Fibroblast of lung (primary cell): Measurements from ENCODE around the gene DENND4A. TPM values are rescaled to one million over a fixed set of nuclear protein-coding genes. Genes with fewer than 3 reads are reported as not detected.

Source experiments
- DNase-seq, 2 donors: peaks; one replicate each; pipeline versions ENCODE4 v3.0.0 to v3.0.0-alpha.2; 2010; ENCODE audit warnings: low read depth in 2 of 2
- H2AFZ ChIP-seq: 2 replicates; pipeline ENCODE4 v1.5.1; 2012; ENCODE audit warnings: low read length, control low read depth, inconsistent platforms
- H3K27ac ChIP-seq: 2 replicates; pipeline ENCODE4 v1.5.1; 2011; ENCODE audit warnings: low read length, control low read depth; ENCODE audit not compliant: insufficient read depth
- H3K27me3 ChIP-seq: 2 replicates; pipeline ENCODE4 v1.5.1; 2011; ENCODE audit warnings: mild to moderate bottlenecking, low read length; ENCODE audit not compliant: control insufficient read depth, insufficient read depth
- H3K36me3 ChIP-seq: 2 replicates; pipeline ENCODE4 v1.5.1; 2011; ENCODE audit warnings: low read length; ENCODE audit not compliant: control insufficient read depth, insufficient read depth
- H3K4me1 ChIP-seq: 2 replicates; pipeline ENCODE4 v1.5.1; 2011; ENCODE audit warnings: low read length; ENCODE audit not compliant: control insufficient read depth, insufficient read depth; ENCODE audit errors: extremely low read depth
- H3K4me2 ChIP-seq: 2 replicates; pipeline ENCODE4 v1.5.1; 2011; ENCODE audit warnings: low read length, control low read depth; ENCODE audit not compliant: insufficient read depth; ENCODE audit errors: extremely low read depth
- H3K4me3 ChIP-seq, 4 experiments: fragments of 200-600 bp in 1 of 4; sonication (generic) in 1 of 4; replicated peaks in 1 of 4; 2 replicates each; pipeline ENCODE4 v1.5.1; 2011 to 2016; ENCODE audit warnings: low read length in 4 of 4, low read depth in 3 of 4, mild to moderate bottlenecking in 3 of 4, control low read depth in 2 of 4, inconsistent platforms in 1 of 4, mixed read lengths in 1 of 4; ENCODE audit not compliant: insufficient read depth in 1 of 4; ENCODE audit errors: control extremely low read depth in 1 of 4
- H3K79me2 ChIP-seq: 2 replicates; pipeline ENCODE4 v1.5.1; 2012; ENCODE audit warnings: mild to moderate bottlenecking, low read length, inconsistent platforms; ENCODE audit not compliant: control insufficient read depth, insufficient read depth
- H3K9ac ChIP-seq: 2 replicates; pipeline ENCODE4 v1.5.1; 2011; ENCODE audit warnings: mild to moderate bottlenecking, low read length, control low read depth; ENCODE audit not compliant: insufficient read depth
- H3K9me3 ChIP-seq: 2 replicates; pipeline ENCODE4 v1.5.1; 2012; ENCODE audit warnings: low read depth, low read length; ENCODE audit not compliant: control insufficient read depth, insufficient read depth
- H4K20me1 ChIP-seq: 2 replicates; pipeline ENCODE4 v1.5.1; 2011; ENCODE audit warnings: low read length; ENCODE audit not compliant: control insufficient read depth, insufficient read depth; ENCODE audit errors: extremely low read depth
- EZH2 ChIP-seq: IDR thresholded peaks from 2 replicates; pipeline ENCODE4 v1.5.1; 2012; ENCODE audit warnings: low read length, control low read depth, mild to moderate bottlenecking; ENCODE audit errors: missing control alignments
- polyA plus RNA-seq, 2 donors: library from polyadenylated mRNA; depleted of rRNA in 1 of 2; stranded (reverse) in 1 of 2; unstranded in 1 of 2; fragments of >200 nt; gene quantifications; 2 replicates each; pipeline ENCODE4 v1.2.1, GENCODE V29; 2011 to 2012; ENCODE audit warnings: missing spikeins in 1 of 2
- total RNA-seq: library from RNA; depleted of rRNA; stranded (reverse); fragments of >200 nt; gene quantifications from 2 replicates; pipeline ENCODE4 v1.2.1, GENCODE V29; 2014
- TF ChIP-seq, protein P1 (sequence below), 2 donors: IDR thresholded peaks in 1 of 2; conservative IDR thresholded peaks in 1 of 2; 1 replicate in 1 of 2; 2 replicates in 1 of 2; pipeline ENCODE4 v1.5.1; 2011 to 2012; ENCODE audit warnings: low read length in 2 of 2, control low read depth in 1 of 2, inconsistent platforms in 1 of 2, low read depth in 1 of 2, mild to moderate bottlenecking in 1 of 2

Gene DENND4A
- total and polyA plus RNA-seq, 2 donors (not counting 1 experiment from before 2014, with no cell fraction given): 16.7 to 30.6 TPM

DNA sequence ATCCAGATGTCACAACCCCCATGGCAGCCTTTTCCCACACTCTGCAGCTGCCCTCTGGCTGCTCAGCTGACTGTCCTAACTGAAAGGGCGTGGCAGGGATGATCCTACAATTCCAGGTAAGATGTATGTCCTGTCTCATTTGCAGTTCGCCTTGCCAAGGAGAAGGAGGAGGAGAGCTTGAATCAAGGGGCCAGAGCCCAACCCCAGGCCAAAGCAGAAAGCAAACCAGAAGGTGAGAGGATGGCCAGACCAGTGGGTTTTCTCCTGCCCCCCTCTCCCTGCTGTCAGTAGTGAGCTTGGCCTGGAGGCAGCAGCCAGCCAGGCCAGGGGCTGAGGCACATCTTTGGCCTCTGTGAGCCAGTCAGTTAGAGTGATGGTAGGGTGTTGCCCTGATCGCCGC lies 147.8 kb downstream of the DENND4A start:
- H2AFZ ChIP-seq: no peak overlapping the region
- no peak overlapping the region for H3K4me3 ChIP-seq
- no peak overlapping the region for H3K4me2 ChIP-seq
- no peaks in the 10 kb centered on the region for H3K27me3 ChIP-seq
- H4K20me1 ChIP-seq: no peaks in the 10 kb centered on the region
- H3K9me3 ChIP-seq: no peaks in the 10 kb centered on the region
- no peaks in the 10 kb centered on the region for H3K4me1 ChIP-seq
- H3K27ac ChIP-seq: no peak overlapping the region
- TF ChIP-seq, protein P1, sequence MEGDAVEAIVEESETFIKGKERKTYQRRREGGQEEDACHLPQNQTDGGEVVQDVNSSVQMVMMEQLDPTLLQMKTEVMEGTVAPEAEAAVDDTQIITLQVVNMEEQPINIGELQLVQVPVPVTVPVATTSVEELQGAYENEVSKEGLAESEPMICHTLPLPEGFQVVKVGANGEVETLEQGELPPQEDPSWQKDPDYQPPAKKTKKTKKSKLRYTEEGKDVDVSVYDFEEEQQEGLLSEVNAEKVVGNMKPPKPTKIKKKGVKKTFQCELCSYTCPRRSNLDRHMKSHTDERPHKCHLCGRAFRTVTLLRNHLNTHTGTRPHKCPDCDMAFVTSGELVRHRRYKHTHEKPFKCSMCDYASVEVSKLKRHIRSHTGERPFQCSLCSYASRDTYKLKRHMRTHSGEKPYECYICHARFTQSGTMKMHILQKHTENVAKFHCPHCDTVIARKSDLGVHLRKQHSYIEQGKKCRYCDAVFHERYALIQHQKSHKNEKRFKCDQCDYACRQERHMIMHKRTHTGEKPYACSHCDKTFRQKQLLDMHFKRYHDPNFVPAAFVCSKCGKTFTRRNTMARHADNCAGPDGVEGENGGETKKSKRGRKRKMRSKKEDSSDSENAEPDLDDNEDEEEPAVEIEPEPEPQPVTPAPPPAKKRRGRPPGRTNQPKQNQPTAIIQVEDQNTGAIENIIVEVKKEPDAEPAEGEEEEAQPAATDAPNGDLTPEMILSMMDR (conservative IDR thresholded peaks at IDR 0.05 in 1 of 2, IDR thresholded peaks at IDR 0.05 in 1 of 2; ENCODE audit: low read depth in 1 of 2, low read length in 2 of 2): no peak
- no peak for TF ChIP-seq EZH2
- no peak overlapping the region for H3K9ac ChIP-seq
- no peaks in the 10 kb centered on the region for H3K79me2 ChIP-seq
- DNase-seq: no peak
- no peaks in the 10 kb centered on the region for H3K36me3 ChIP-seq

DNA sequence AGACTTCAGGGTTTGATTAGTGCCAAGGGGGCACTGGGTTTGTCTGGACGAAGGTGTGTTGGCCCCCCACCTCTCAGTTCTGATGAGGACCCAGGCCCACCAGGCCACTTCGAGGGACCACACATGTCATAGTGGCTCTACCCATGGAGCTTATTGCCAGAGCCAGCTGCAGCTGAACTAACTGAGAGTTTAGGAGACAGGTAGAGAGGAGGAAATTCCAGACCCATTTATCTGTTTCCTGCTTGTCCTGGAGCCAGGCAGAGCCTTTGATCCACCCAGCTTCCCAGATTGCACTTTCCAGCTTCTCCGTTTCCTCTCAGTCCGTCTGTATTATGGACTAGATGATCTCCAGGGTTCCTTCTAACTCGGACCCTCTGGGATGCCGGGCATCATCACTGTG lies 149.5 kb downstream of the DENND4A start:
- no peak for DNase-seq
- H3K36me3 ChIP-seq: no peaks in the 10 kb centered on the region
- no peak overlapping the region for H2AFZ ChIP-seq
- no peaks in the 10 kb centered on the region for H3K79me2 ChIP-seq
- H3K4me2 ChIP-seq: no peak overlapping the region
- H3K9ac ChIP-seq: no peak overlapping the region
- no peaks in the 10 kb centered on the region for H3K27me3 ChIP-seq
- no peaks in the 10 kb centered on the region for H4K20me1 ChIP-seq
- H3K27ac ChIP-seq: no peak overlapping the region
- H3K4me3 ChIP-seq: no peak overlapping the region
- no peaks in the 10 kb centered on the region for H3K9me3 ChIP-seq
- TF ChIP-seq EZH2: no peak
- TF ChIP-seq, protein P1 (conservative IDR thresholded peaks at IDR 0.05 in 1 of 2, IDR thresholded peaks at IDR 0.05 in 1 of 2; ENCODE audit: low read depth in 1 of 2, low read length in 2 of 2): no peak
- no peaks in the 10 kb centered on the region for H3K4me1 ChIP-seq

GRCh38 chr15:65641768-65642475 lies 150.2 kb downstream of the DENND4A start:
- Histone ChIP-seq H3K9me3 (no peaks in the 10 kb centered on the region), H3K4me1 (no peaks in the 10 kb centered on the region), H3K36me3 (no peaks in the 10 kb centered on the region), H3K4me3 (no peak overlapping the region), H3K4me2 (no peak overlapping the region), H3K9ac (no peak overlapping the region), H2AFZ (no peak overlapping the region), H3K27ac (no peak overlapping the region), H3K79me2 (no peaks in the 10 kb centered on the region), H3K27me3 (no peaks in the 10 kb centered on the region), H4K20me1 (no peaks in the 10 kb centered on the region)
- peak in 1 of 2 donors; percentile 17 for DNase-seq
- TF ChIP-seq, protein P1 (conservative IDR thresholded peaks at IDR 0.05 in 1 of 2, IDR thresholded peaks at IDR 0.05 in 1 of 2; ENCODE audit: low read depth in 1 of 2, low read length in 2 of 2): no peak
- TF ChIP-seq EZH2: no peak
